ENCODE measurements around the gene VAV1. TPM values are rescaled to one million over a fixed set of nuclear protein-coding genes. Genes with fewer than 3 reads are reported as not detected.

The VAV1 gene
- total and polyA plus RNA-seq, 2 of the 8 experiments (the other 6 are each of a cell fraction or from before 2014, with no cell fraction given): 0.21 to 0.22 TPM

DNA sequence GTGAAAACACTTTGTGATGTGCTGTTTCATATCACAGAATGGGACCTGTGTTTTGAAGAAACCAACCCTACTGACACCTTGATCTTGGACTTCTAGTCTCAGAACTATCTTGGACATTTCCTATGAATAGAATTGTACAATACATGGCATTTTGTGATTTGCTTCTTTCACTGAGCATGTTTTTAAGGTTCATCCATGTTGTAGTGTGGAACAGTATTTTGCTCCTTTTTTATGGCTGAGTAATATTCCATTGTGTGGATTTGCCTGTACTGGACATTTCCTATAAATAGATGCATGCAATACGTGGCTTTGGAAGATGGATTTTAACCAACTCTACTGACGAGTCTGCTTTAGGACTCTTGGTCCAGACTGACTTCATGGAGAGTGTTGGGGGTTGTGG lies 46.8 kb downstream of the VAV1 start:
- Histone ChIP-seq H3K23ac (ENCODE audit: insufficient read length) (no peak overlapping the region), H3K9me3 (ENCODE audit: insufficient read depth in 2 of 2, low read depth in 1 of 2, low read length in 1 of 2) (peaks cover 47 to 69% of the 10 kb centered on the region in 2 experiments), H3K4ac (replicated peaks; ENCODE audit: insufficient read length, low read depth, low read length) (no peak overlapping the region), H2BK20ac (ENCODE audit: low read length) (no peak overlapping the region), H2BK15ac (ENCODE audit: low read length) (no peak overlapping the region), H4K91ac (replicated peaks; ENCODE audit: insufficient read length, low read length) (no peak overlapping the region), H2BK120ac (replicated peaks; ENCODE audit: low read depth, low read length) (no peak overlapping the region), H3K79me1 (ENCODE audit: low read depth, low read length) (no peaks in the 10 kb centered on the region), H2BK12ac (ENCODE audit: low read depth, low read length) (no peak overlapping the region), H2AFZ (ENCODE audit: low read length) (no peak overlapping the region), H3K4me2 (ENCODE audit: insufficient read depth in 1 of 2, low read depth in 2 of 2, low read length in 2 of 2) (no peak overlapping the region), H2AK5ac (ENCODE audit: low read depth, low read length) (no peak overlapping the region), H4K5ac (ENCODE audit: insufficient read length, low read depth, low read length) (no peak overlapping the region), H3K27ac (ENCODE audit: low read depth, low read length) (no peak overlapping the region), H3K56ac (replicated peaks; ENCODE audit: insufficient read length, low read depth, low read length) (no peak overlapping the region), H4K20me1 (replicated peaks in 1 of 2; ENCODE audit: control insufficient read depth in 1 of 2, insufficient read depth in 2 of 2, low read length in 2 of 2) (no peaks in the 10 kb centered on the region), H3K9ac (replicated peaks in 1 of 4; ENCODE audit: extremely low read depth in 1 of 4, low read depth in 3 of 4, low read length in 3 of 4) (no peak overlapping the region), H3K27me3 (replicated peaks in 1 of 4; ENCODE audit: control insufficient read depth in 3 of 4, extremely low read depth in 1 of 4, insufficient read depth in 3 of 4, low read length in 3 of 4) (no peaks in the 10 kb centered on the region), H3K4me1 (replicated peaks in 1 of 4; ENCODE audit: control insufficient read depth in 3 of 4, insufficient read depth in 4 of 4, low read length in 3 of 4) (no peaks in the 10 kb centered on the region), H3K36me3 (ENCODE audit: control insufficient read depth in 2 of 4, insufficient read depth in 4 of 4, low read length in 3 of 4) (no peaks in the 10 kb centered on the region), H3K18ac (ENCODE audit: extremely low read depth, low read length) (no peak overlapping the region), H2BK5ac (ENCODE audit: low read depth, low read length) (no peak overlapping the region), H3K79me2 (ENCODE audit: control insufficient read depth in 1 of 2, insufficient read depth in 2 of 2, low read length in 2 of 2) (no peaks in the 10 kb centered on the region), H4K8ac (ENCODE audit: extremely low read depth, insufficient read depth, low read length) (no peak overlapping the region), H3K4me3 (ENCODE audit: extremely low read depth in 1 of 4, insufficient read depth in 2 of 4, low read depth in 3 of 4, low read length in 4 of 4) (no peak overlapping the region), H3K23me2 (ENCODE audit: low read depth, low read length) (no peaks in the 10 kb centered on the region), H3K14ac (ENCODE audit: insufficient read length) (no peak overlapping the region)
- ChIA-PET POLR2A (ENCODE audit: partially characterized antibody) (no interaction called here), CTCF (ENCODE audit: partially characterized antibody) (no interaction called here)
- TF ChIP-seq SIN3A (conservative IDR thresholded peaks at IDR 0.05 in 1 of 2, IDR thresholded peaks at IDR 0.05 in 1 of 2; ENCODE audit: low read depth in 1 of 2, low read length in 2 of 2): no peak
- no peak for TF ChIP-seq NRF1 (IDR thresholded peaks at IDR 0.05; ENCODE audit: low read depth, low read length)
- TF ChIP-seq TEAD4 (IDR thresholded peaks at IDR 0.05; ENCODE audit: low read depth, low read length): no peak
- TF ChIP-seq YY1 (IDR thresholded peaks at IDR 0.05; ENCODE audit: low read depth, low read length): no peak
- FAIRE-seq (no peak), DNase-seq (ENCODE audit: low read depth in 1 of 2, low spot score in 2 of 2) (no peak)
- 58% methylated on average over 2 of the region's 2 CpGs; no CpG with 5 or more reads in 1 of the 2 experiments for WGBS, 2 experiments (ENCODE audit: extremely low coverage in 1 of 2, insufficient coverage in 1 of 2, insufficient read length in 1 of 2, insufficient replicate concordance in 2 of 2, low coverage in 1 of 2, low lambda C conversion rate in 2 of 2, missing lambda C conversion rate in 1 of 2)

All from H1 (cell line).